GM12875 (cell line): ENCODE measurements around the gene PPM1L.

Source experiments
- H3K4me3 ChIP-seq: one replicate; pipeline ENCODE4 v1.5.1; 2011; ENCODE audit warnings: low read depth, low read length, control low read depth
- CTCF ChIP-seq: IDR thresholded peaks from 2 replicates; pipeline ENCODE4 v1.5.1; 2011; ENCODE audit warnings: low read depth, mild to moderate bottlenecking, control low read depth, inconsistent platforms, low read length, moderate library complexity, borderline replicate concordance; ENCODE audit not compliant: insufficient read depth

The PPM1L gene

GRCh38 chr3:160748787-160749186, 7.2 kb upstream of the PPM1L start:
- H3K4me3 ChIP-seq, result no peak overlapping the region
- no peak for TF ChIP-seq CTCF

DNA sequence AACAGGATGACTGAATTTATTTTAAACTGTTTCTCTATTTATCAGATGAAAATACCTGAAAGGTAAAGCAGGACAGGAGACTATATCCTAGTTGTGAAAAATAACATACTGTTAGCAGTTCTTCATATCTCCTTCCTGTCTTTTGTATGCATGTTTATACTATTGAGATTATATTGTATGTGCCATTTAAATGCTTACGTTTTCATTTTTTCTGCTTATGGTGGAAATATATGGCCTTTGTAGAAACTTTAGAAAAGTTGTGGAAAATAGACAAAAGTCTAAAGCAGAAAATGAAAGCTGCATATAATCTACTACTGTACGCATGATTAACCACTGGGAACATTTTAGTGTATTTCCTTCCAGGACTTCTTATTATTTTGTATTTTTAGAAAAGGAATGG, 2.1 kb upstream of the PPM1L start:
- TF ChIP-seq CTCF, result no peak
- peak overlapping the region; percentile 54 for H3K4me3 ChIP-seq

DNA sequence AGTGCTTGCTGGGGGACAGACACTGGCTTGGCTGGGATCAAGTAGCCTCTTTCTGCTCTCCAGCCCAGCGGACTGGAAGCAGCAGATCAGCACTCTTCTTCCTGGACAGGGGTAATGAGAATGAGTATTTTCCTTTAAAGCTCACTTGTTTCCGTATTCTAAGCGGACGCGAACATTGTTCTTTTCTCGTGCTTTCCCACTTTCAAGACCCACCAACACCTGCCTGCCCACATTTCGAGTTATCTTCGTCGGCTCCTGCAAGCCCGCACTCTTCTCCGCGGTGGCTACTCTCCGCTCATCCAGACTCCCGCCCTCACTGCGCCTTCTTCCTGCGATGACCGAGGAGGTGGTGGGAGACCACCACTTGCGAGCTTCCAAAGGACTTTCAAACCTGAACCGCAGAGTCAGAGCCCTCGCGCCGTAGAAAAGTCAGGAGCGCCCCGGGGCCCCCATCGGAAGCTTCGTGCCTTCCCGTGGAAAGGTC, 1.6 kb upstream of the PPM1L start:
- no peak for TF ChIP-seq CTCF
- H3K4me3 ChIP-seq, result peak overlapping the region; percentile 54

DNA sequence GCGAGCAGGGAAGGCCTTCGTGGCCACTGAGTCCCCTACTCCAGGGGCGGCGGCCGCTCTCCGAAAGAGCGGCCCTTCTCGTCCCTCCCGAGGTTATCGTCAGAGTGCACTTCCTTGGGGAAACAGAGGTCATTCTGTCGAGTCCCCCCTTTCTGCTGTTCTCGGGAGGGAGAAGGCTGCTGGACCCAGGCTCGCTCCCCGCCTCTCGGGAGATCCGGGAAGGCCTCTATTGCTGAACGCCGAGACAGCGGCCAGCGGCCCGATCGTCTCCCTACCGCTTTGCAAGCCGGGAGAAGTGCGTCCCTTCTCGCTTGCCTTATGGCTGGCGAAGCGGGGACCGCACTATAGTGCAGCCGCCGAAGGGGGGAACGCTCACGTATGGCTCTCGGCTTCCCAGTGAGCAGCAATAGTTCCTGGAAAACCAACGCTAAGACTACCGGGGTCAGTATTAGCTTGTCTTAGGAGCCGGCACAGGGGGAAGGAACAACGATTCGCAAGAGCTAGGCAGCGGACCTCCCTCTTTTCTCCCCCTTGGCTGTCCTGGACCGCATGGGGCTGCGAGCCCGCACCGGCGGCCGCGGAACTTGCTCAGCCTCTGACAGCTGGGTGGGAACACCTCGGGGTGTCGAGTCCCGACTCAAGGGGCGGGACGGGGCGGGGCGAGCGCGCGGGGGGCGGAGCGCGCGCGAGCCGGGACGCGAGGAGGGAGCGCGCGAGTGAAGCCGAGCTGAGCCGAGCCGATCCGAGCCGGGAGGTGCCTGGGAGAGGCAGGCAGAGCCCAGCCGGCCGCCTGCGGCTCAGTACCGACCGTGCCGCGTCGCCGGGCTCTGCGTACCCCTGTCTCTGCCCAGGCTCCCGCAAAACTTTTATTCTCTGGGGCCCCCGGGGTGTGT, 930 bp upstream of the PPM1L start:
- H3K4me3 ChIP-seq, result peak overlapping the region; percentile 54
- TF ChIP-seq CTCF, result no peak

- no peak for TF ChIP-seq CTCF
- H3K4me3 ChIP-seq, result no peak overlapping the region
These were observed 1.4 kb downstream of the PPM1L start for GRCh38 chr3:160757233-160758106.

DNA sequence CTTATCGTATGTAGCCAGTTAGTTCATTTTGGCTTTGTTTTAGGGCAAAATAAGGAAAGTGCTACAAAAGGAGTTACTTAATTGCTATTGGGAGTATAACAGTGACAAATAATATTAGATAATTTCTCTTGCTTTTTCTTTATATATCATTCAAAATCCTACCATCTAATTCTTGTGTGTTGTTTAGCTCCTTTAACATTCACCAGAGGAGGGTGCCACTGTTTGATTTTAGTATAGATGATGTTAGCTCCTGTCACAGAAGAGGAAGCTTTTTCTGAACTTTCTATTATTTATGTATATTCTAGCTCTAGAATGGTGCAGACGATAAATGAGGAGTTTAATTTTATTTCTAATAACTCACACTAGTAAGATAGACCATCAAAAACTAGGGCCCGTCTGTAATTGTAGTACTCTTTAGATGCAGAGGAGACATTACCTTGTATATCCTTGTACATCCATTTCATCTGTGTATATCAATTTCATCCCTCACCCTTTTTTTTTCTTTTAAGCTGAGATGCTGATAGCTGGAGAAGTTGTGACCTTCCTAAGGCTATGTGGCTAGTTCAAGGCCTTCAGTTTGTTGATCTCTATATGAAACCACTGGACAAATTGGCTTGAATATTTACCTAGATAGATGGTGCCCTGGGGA, 3.0 kb downstream of the PPM1L start:
- TF ChIP-seq CTCF, result no peak
- no peak overlapping the region for H3K4me3 ChIP-seq
